Esophagus squamous epithelium (tissue), 4 donors: ENCODE results near the gene HEATR1.

Source experiments
- POLR2A ChIP-seq, 4 donors: fragments of 450-650 bp; IDR thresholded peaks; one replicate each; pipeline ENCODE4 v1.6.1; 2017; ENCODE audit warnings: antibody characterized with exemption in 4 of 4, mild to moderate bottlenecking in 4 of 4, moderate library complexity in 3 of 4
- TF ChIP-seq, protein P1 (sequence below), 6 experiments: fragments of 450-650 bp in 4 of 6; fragments of 200-600 bp in 2 of 6; sonication (generic) in 2 of 6; IDR thresholded peaks; one replicate each; pipeline ENCODE4 v1.5.1; 2016 to 2019; ENCODE audit warnings: antibody characterized with exemption in 6 of 6, mild to moderate bottlenecking in 4 of 6, moderate library complexity in 4 of 6

DNA sequence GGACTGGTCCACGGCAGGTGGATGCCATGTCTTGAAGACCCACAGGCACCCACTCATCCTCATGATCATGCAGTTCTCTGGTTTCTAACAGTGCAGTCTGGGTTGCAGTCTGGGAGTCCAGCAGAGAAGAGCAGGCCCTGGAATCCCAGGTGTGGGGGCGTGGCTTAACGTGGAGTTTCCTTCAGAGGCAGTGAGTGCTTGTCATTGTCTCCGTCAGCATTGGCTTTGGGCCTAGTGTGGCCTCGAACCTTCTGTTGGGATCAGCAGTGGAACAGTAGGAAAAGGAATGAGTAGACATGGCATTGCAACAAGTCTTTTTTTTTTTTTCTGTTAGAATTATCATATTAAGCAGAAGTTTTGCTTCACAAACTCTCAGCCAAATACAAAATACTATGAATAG is 67.8 kb downstream of the HEATR1 start:
- TF ChIP-seq, protein P1, sequence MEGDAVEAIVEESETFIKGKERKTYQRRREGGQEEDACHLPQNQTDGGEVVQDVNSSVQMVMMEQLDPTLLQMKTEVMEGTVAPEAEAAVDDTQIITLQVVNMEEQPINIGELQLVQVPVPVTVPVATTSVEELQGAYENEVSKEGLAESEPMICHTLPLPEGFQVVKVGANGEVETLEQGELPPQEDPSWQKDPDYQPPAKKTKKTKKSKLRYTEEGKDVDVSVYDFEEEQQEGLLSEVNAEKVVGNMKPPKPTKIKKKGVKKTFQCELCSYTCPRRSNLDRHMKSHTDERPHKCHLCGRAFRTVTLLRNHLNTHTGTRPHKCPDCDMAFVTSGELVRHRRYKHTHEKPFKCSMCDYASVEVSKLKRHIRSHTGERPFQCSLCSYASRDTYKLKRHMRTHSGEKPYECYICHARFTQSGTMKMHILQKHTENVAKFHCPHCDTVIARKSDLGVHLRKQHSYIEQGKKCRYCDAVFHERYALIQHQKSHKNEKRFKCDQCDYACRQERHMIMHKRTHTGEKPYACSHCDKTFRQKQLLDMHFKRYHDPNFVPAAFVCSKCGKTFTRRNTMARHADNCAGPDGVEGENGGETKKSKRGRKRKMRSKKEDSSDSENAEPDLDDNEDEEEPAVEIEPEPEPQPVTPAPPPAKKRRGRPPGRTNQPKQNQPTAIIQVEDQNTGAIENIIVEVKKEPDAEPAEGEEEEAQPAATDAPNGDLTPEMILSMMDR (IDR thresholded peaks at IDR 0.05) = no peak
- TF ChIP-seq POLR2A (IDR thresholded peaks at IDR 0.05) = no peak
